Lung (tissue), 12 donors: ENCODE results near the gene UGT1A5. TPM values are rescaled to one million over a fixed set of nuclear protein-coding genes. Genes with fewer than 3 reads are reported as not detected.

Experiments used
- ATAC-seq: fragments of 200-7000 bp; cut with Tn5 transposase; one replicate; pipeline ENCODE4 v1.9.1; 2020; ENCODE audit warnings: moderate number of reproducible peaks; ENCODE audit not compliant: insufficient read depth, low FRiP score
- DNase-seq, 3 donors: peaks; one replicate each; pipeline ENCODE4 v3.0.0-alpha.2; 2013 to 2017
- H3K27ac ChIP-seq, 2 donors: one replicate each; pipeline ENCODE4 v1.5.1; 2013; ENCODE audit warnings: mild to moderate bottlenecking in 2 of 2, moderate library complexity in 2 of 2, control low read depth in 1 of 2, inconsistent platforms in 1 of 2, low read depth in 1 of 2, low read length in 1 of 2
- H3K27me3 ChIP-seq, 3 donors: one replicate each; pipeline ENCODE4 v1.5.1; 2013; ENCODE audit warnings: low read length in 2 of 3; ENCODE audit not compliant: control insufficient read depth in 3 of 3, insufficient read depth in 3 of 3
- H3K36me3 ChIP-seq, 4 donors: one replicate each; pipeline ENCODE4 v1.5.1; 2013; ENCODE audit warnings: low read length in 4 of 4, mild to moderate bottlenecking in 1 of 4, moderate library complexity in 1 of 4; ENCODE audit not compliant: control insufficient read depth in 4 of 4, insufficient read depth in 4 of 4
- H3K4me1 ChIP-seq, 5 donors: one replicate each; pipeline ENCODE4 v1.5.1; 2013; ENCODE audit warnings: low read length in 5 of 5, mild to moderate bottlenecking in 2 of 5, moderate library complexity in 1 of 5; ENCODE audit not compliant: control insufficient read depth in 5 of 5, insufficient read depth in 5 of 5
- H3K4me3 ChIP-seq: one replicate; pipeline ENCODE4 v1.5.1; 2013; ENCODE audit warnings: mild to moderate bottlenecking, control low read depth, moderate library complexity
- H3K9ac ChIP-seq, 2 donors: one replicate each; pipeline ENCODE4 v1.5.1; 2013; ENCODE audit warnings: low read length in 2 of 2, control low read depth in 1 of 2; ENCODE audit not compliant: insufficient read depth in 1 of 2
- H3K9me3 ChIP-seq, 4 donors: one replicate each; pipeline ENCODE4 v1.5.1; 2013; ENCODE audit warnings: low read length in 3 of 4, mild to moderate bottlenecking in 1 of 4, moderate library complexity in 1 of 4; ENCODE audit not compliant: control insufficient read depth in 4 of 4, insufficient read depth in 3 of 4
- WGBS, 2 donors: extraction: QIAGEN DNeasy Blood & Tissue Kit; methylation state at CpG; one replicate each; pipeline ENCODE4 v1.1.7; 2013; 5-methylcytosine and 5-hydroxymethylcytosine counted together
- polyA plus RNA-seq, 2 donors: library from polyadenylated mRNA; stranded (reverse); fragments of 200-250 nt; gene quantifications; one replicate each; pipeline ENCODE4 v1.2.1, GENCODE V29; 2013
- total RNA-seq, 2 donors: library from RNA; depleted of rRNA in 1 of 2; stranded (reverse); fragments of >200 nt in 1 of 2; gene quantifications; one replicate each; pipeline ENCODE4 v1.2.1, GENCODE V29; 2014 to 2021
- TF ChIP-seq, protein P1 (sequence below): IDR thresholded peaks from 2 replicates; pipeline ENCODE4 v1.5.1; 2012; ENCODE audit warnings: mild to moderate bottlenecking; ENCODE audit errors: control extremely low read depth, extremely low read depth
- donor health status: control.
- donor health status: control.
- donor health status: Bipolar disorder and iron deficiency.
- donor health status: healthy.
- donor health status: DM: yes; HTN: yes; CAD: no.

UGT1A5 gene
- total and polyA plus RNA-seq, 4 donors, result 0.34 TPM; not detected in 3

DNA sequence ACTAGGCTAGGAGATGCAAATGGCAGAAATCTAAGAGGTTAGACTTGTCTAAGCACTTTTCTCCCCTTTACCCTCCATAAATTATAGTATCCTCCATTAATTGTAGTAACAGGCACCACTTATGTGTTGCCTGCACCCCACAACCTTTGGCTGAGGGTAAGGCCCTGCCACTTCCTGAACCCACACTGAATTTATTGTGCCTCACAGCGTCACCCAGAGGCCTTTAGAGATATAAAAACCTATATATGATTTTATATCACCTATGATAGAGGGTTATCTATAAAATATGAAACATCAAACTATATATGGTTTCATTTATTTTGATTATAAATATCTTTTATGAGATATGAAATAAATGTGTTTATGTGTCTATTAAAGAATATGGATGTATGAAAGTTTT lies 38.4 kb upstream of the UGT1A5 start:
- no peak overlapping the region for H3K4me3 ChIP-seq
- H3K4me1 ChIP-seq, result no peaks in the 10 kb centered on the region
- no peaks in the 10 kb centered on the region for H3K27me3 ChIP-seq
- no peaks in the 10 kb centered on the region for H3K36me3 ChIP-seq
- no peak overlapping the region for H3K9ac ChIP-seq
- peaks cover 0 to 2% (median 0%) of the 10 kb centered on the region in 4 donors for H3K9me3 ChIP-seq
- no peak for DNase-seq
- ATAC-seq, result no peak
- TF ChIP-seq, protein P1, sequence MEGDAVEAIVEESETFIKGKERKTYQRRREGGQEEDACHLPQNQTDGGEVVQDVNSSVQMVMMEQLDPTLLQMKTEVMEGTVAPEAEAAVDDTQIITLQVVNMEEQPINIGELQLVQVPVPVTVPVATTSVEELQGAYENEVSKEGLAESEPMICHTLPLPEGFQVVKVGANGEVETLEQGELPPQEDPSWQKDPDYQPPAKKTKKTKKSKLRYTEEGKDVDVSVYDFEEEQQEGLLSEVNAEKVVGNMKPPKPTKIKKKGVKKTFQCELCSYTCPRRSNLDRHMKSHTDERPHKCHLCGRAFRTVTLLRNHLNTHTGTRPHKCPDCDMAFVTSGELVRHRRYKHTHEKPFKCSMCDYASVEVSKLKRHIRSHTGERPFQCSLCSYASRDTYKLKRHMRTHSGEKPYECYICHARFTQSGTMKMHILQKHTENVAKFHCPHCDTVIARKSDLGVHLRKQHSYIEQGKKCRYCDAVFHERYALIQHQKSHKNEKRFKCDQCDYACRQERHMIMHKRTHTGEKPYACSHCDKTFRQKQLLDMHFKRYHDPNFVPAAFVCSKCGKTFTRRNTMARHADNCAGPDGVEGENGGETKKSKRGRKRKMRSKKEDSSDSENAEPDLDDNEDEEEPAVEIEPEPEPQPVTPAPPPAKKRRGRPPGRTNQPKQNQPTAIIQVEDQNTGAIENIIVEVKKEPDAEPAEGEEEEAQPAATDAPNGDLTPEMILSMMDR, result no peak
- H3K27ac ChIP-seq, result no peak overlapping the region
- 70 to 73% methylated on average over 1 of the region's 1 CpG for WGBS, 2 donors

DNA sequence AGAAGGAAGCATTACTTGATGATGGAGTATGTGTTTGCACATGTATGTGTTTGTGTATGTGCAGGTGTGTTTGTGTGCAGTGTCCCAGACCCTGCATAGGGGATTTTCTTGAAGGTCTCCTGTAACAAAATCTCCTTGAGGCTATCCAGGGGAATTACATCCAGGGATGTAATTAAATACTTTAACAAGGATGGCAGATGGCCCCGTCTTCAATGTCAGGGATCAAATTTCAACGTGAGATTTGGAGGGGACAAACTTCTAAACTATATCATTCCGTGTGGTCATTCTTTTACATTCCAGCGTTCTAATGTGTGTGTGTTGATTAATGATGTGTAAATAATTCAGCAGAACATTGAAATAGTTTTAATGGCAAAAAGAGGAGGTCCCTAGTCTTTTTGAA lies 37.7 kb upstream of the UGT1A5 start:
- no peak overlapping the region for H3K4me3 ChIP-seq

DNA sequence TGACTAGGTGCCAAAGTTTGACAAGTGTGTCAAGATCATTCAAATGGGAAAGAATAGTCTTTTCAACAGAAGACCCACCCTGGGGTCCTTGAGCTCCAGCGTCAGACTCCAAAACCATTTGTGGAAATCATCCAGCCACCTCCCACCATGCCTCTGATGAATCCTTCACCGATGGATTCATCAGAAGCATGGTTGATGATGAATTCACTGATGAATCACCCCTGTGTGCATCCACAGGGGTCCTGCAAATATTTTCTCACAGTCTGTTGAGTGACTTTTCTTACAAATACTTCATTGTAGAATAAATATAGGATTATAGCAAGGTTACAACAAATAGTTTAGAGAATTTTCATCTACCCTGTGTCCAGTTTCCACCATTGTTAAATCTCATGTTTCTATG lies 36.7 kb upstream of the UGT1A5 start:
- Histone ChIP-seq H3K9me3 (peaks cover 0 to 2% (median 0%) of the 10 kb centered on the region in 4 donors), H3K27me3 (no peaks in the 10 kb centered on the region), H3K4me1 (no peaks in the 10 kb centered on the region), H3K36me3 (no peaks in the 10 kb centered on the region), H3K27ac (no peak overlapping the region), H3K9ac (no peak overlapping the region), H3K4me3 (no peak overlapping the region)
- WGBS, 2 donors, result 87 to 93% methylated on average over 2 of the region's 2 CpGs
- DNase-seq (no peak), ATAC-seq (no peak)
- TF ChIP-seq, protein P1, result no peak

More for the DNA sequence above, 37.7 kb upstream of the UGT1A5 start:
- no peaks in the 10 kb centered on the region for H3K4me1 ChIP-seq
- WGBS, 2 donors, result 49 to 73% methylated on average over 4 of the region's 4 CpGs
- no peaks in the 10 kb centered on the region for H3K36me3 ChIP-seq
- no peak overlapping the region for H3K27ac ChIP-seq
- DNase-seq, result no peak
- no peak overlapping the region for H3K9ac ChIP-seq
- peaks cover 0 to 2% (median 0%) of the 10 kb centered on the region in 4 donors for H3K9me3 ChIP-seq
- no peak for ATAC-seq
- TF ChIP-seq, protein P1, result no peak
- H3K27me3 ChIP-seq, result no peaks in the 10 kb centered on the region

DNA sequence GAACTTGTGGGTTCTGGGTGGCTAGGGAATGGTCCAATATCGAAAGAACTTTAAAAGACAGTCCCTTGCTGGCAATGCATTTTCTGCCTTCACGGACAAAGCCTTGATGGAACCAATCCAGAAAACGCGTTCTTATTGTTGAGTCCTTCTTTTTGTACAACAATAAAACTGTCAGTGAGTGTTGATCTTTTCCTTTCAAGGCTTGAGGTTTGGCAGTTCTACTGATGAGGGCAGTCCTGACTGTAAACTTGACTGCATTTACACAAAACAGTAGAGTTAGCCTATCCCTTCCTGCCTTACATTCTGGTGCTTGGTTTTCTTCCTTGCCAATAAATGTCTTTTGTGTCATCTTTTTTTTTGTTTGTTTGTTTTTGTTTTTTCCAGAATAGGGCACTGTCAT lies 33.5 kb upstream of the UGT1A5 start:
- Histone ChIP-seq H3K9me3 (no peaks in the 10 kb centered on the region), H3K4me3 (no peak overlapping the region), H3K9ac (no peak overlapping the region), H3K36me3 (no peaks in the 10 kb centered on the region), H3K27me3 (no peaks in the 10 kb centered on the region), H3K27ac (no peak overlapping the region), H3K4me1 (no peaks in the 10 kb centered on the region)
- DNase-seq, result no peak
- 68 to 82% methylated on average over 4 of the region's 4 CpGs for WGBS, 2 donors
- ATAC-seq, result no peak
- TF ChIP-seq, protein P1, result no peak
